Uterus (tissue), 2 donors: Measurements from ENCODE around the gene SLCO3A1.

Experiments used
- CTCF ChIP-seq, 4 experiments: fragments of 200-600 bp in 2 of 4; fragments of 450-650 bp in 2 of 4; sonication (generic) in 2 of 4; IDR thresholded peaks; one replicate each; pipeline ENCODE4 v1.5.1; 2016 to 2019; ENCODE audit warnings: antibody characterized with exemption in 4 of 4, mild to moderate bottlenecking in 2 of 4, moderate library complexity in 1 of 4
- POLR2A ChIP-seq, 2 donors: fragments of 450-650 bp; IDR thresholded peaks; one replicate each; pipeline ENCODE4 v1.6.1; 2016; ENCODE audit warnings: antibody characterized with exemption in 2 of 2, mild to moderate bottlenecking in 1 of 2, moderate library complexity in 1 of 2

- no peak for TF ChIP-seq CTCF (IDR thresholded peaks at IDR 0.05)
- TF ChIP-seq POLR2A (IDR thresholded peaks at IDR 0.05) = no peak
Observed at GRCh38 chr15:91898843-91899242, 45.3 kb downstream of the SLCO3A1 start.
